Brain microvascular endothelial cell (primary cell): ENCODE measurements around the gene MPZL1.

Experiments used
- DNase-seq: peaks from one replicate; pipeline ENCODE4 v3.0.0-alpha.2; 2020
- H3K27ac ChIP-seq: fragments of 250-450 bp; sonication (Bioruptor Pico); 2 replicates; pipeline ENCODE4 v1.5.1; 2020; ENCODE audit warnings: mild to moderate bottlenecking, moderate library complexity
- H3K27me3 ChIP-seq: fragments of 250-450 bp; sonication (Bioruptor Pico); replicated peaks from 2 replicates; pipeline ENCODE4 v1.5.1; 2020; ENCODE audit warnings: mild to moderate bottlenecking
- H3K36me3 ChIP-seq: fragments of 250-450 bp; sonication (Bioruptor Pico); replicated peaks from 2 replicates; pipeline ENCODE4 v1.5.1; 2020; ENCODE audit warnings: mild to moderate bottlenecking
- H3K4me3 ChIP-seq: 2 replicates; pipeline ENCODE4 v1.5.1; 2011; ENCODE audit warnings: low read depth, mild to moderate bottlenecking, control low read depth, low read length, moderate library complexity
- CTCF ChIP-seq: IDR thresholded peaks from 2 replicates; pipeline ENCODE4 v1.5.1; 2011; ENCODE audit warnings: low read depth, mild to moderate bottlenecking, moderate library complexity, low read length, control low read depth, inconsistent platforms; ENCODE audit errors: missing control alignments
- in situ Hi-C: cut with HindIII; loops from 2 replicates; pipeline ENCODE4 v1.10.0; 2017; ENCODE audit warnings: low sequenced_read_pairs, low pct_ligation_motif_present

The MPZL1 gene

GRCh38 chr1:167744901-167745300 lies 23.1 kb downstream of the MPZL1 start:
- no peaks in the 10 kb centered on the region for H3K36me3 ChIP-seq
- TF ChIP-seq CTCF: no peak
- H3K4me3 ChIP-seq: no peak overlapping the region
- H3K27me3 ChIP-seq: no peaks in the 10 kb centered on the region
- in situ Hi-C loops: no loop called here
- no peak for DNase-seq
- no peak overlapping the region for H3K27ac ChIP-seq

DNA sequence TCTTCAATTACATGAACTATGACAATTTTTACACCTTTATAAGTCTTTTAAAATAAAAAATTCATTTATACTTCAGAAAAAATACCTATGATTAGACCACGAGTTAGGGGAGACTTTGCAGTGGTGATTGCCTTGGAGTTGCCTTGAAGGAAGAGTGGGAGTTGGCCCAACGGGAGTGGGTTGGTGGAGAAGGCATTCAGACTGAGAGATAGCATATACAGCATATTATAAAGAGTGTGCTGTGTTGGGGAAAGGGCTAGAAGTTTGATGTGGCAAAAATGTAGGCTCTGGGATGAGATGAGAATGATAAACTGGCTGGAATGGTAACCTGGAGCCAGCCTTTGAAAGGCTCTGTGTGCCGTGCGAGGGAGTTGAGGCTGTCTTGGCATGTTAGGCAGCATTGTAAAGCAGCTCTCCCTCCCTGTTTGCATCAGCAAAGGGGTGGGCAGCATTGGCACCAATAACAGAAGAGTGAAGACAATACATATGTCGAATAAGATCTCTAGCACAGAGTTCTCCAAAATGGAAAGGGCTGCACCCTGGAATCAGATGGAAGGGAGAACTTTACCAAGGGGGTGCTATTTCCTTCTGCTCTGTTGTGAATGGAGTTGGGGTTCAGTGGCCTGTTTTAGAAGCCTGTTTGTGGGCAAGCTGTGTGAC lies 24.4 kb downstream of the MPZL1 start:
- Histone ChIP-seq H3K36me3 (no peaks in the 10 kb centered on the region), H3K4me3 (no peak overlapping the region), H3K27me3 (no peaks in the 10 kb centered on the region), H3K27ac (no peak overlapping the region)
- no peak for DNase-seq
- in situ Hi-C loops: no loop called here
- no peak for TF ChIP-seq CTCF

DNA sequence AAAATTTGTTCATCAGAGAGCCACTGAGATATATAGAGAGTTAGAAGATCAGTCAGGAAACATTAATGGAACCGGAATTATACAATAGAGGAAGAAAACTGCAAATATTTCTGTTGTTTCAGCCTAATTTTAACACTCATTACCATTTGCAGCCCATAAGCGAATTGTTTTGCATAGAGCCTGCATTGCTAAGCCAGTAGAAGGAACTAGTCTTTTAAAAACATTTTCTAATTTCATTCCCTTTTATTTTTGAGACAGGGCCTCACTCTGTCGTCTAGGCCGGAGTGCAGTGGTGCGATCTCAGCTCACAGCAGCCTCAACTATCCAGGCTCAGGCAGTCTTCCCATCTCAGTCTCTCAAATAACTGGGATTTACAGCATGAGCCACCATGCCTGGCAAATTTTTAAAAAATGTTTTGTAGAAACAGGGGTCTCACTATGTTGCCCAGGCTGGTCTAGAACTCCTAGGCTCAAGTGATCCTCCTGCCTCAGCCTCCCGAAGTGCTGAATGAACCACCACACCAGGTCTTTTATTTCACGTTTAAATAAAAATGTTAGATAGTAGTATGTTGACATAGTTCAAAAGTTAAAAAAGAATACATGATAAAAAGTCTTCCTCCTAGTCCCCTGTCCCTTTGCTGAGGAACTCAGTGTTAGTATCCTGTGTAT lies 25.3 kb downstream of the MPZL1 start:
- TF ChIP-seq CTCF: no peak
- no peaks in the 10 kb centered on the region for H3K36me3 ChIP-seq
- in situ Hi-C loops: no loop called here
- no peak overlapping the region for H3K4me3 ChIP-seq
- DNase-seq: no peak
- no peaks in the 10 kb centered on the region for H3K27me3 ChIP-seq
- no peak overlapping the region for H3K27ac ChIP-seq

DNA sequence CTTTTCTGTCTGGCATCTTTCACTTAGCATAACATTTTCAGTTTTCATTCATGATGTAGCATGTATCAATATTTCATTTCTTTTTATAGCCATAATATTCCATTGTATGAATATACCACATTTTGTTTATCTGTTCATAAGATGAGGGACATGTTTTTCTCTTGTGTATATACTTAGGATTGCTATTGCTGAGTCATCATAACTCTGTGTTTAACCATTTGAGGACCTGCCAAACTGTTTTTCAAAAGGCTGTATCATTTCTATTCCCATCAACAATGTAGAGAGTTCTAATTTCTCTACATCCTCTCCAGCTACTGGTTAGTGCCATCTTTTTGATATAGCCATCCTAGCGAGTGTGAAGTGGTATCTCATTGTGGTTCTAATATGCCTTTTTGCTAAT lies 26.2 kb downstream of the MPZL1 start:
- H3K27me3 ChIP-seq: no peaks in the 10 kb centered on the region
- DNase-seq: no peak
- H3K36me3 ChIP-seq: no peaks in the 10 kb centered on the region
- TF ChIP-seq CTCF: no peak
- in situ Hi-C loops: no loop called here
- H3K4me3 ChIP-seq: no peak overlapping the region
- H3K27ac ChIP-seq: no peak overlapping the region

GRCh38 chr1:167748906-167749305 lies 27.1 kb downstream of the MPZL1 start:
- no peak overlapping the region for H3K4me3 ChIP-seq
- DNase-seq: no peak
- H3K27me3 ChIP-seq: no peaks in the 10 kb centered on the region
- in situ Hi-C loops: no loop called here
- no peak for TF ChIP-seq CTCF
- no peak overlapping the region for H3K27ac ChIP-seq
- H3K36me3 ChIP-seq: no peaks in the 10 kb centered on the region
